Amygdala (tissue), 56 donors: ENCODE data around the gene ZYG11B.
"Not testable (repeated sequence)": the region's sequence is repeated elsewhere in the genome, so short reads cannot be mapped to it uniquely, and the experiment has no call there.

Experiments
- DNase-seq, 56 donors: peaks; one replicate each; lab custom pipeline; 2025; lab: John Stamatoyannopoulos, UW

Gene ZYG11B

GRCh38 chr1:52726265-52727113 lies at the start of gene ZYG11B:
ZYG11B (plus strand) TSS chr1:52726453; CDS start chr1:52726654, 201 bp downstream.
- DNase-seq = peak; percentile 34 to 93 (median 84)

- DNase-seq = no peak
Observed at GRCh38 chr1:52677076-52677806, 49.0 kb upstream of the ZYG11B start.

- no peak for DNase-seq
Observed at GRCh38 chr1:52679048-52679447, 47.2 kb upstream of the ZYG11B start.

GRCh38 chr1:52679498-52679897 lies 46.8 kb upstream of the ZYG11B start:
- no peak for DNase-seq

GRCh38 chr1:52680353-52680752 lies 45.9 kb upstream of the ZYG11B start:
- no peak for DNase-seq

- DNase-seq = no peak
Observed at GRCh38 chr1:52681136-52681535, 45.1 kb upstream of the ZYG11B start.

GRCh38 chr1:52683367-52683940 lies 42.8 kb upstream of the ZYG11B start:
- DNase-seq = no peak

- DNase-seq = no peak
Observed at GRCh38 chr1:52684545-52684944, 41.7 kb upstream of the ZYG11B start.

- peak in 33 of 56 donors; percentile 3 to 71 (median 25) for DNase-seq
Observed at GRCh38 chr1:52686261-52686751, 39.9 kb upstream of the ZYG11B start.

- DNase-seq = no peak
Observed at GRCh38 chr1:52686830-52687229, 39.4 kb upstream of the ZYG11B start.

- DNase-seq = no peak
Observed at GRCh38 chr1:52691821-52692220, 34.4 kb upstream of the ZYG11B start.

GRCh38 chr1:52692697-52693096 lies 33.6 kb upstream of the ZYG11B start:
- no peak for DNase-seq

GRCh38 chr1:52693351-52693750 lies 32.9 kb upstream of the ZYG11B start:
- not testable (repeated sequence) for DNase-seq

GRCh38 chr1:52693843-52694242 lies 32.4 kb upstream of the ZYG11B start:
- DNase-seq = no peak

GRCh38 chr1:52695627-52696026 lies 30.6 kb upstream of the ZYG11B start:
- no peak for DNase-seq

GRCh38 chr1:52697795-52698674 lies 28.2 kb upstream of the ZYG11B start, which contains the start of gene COA7:
COA7 (minus strand) TSS chr1:52698347; CDS start chr1:52698326, 21 bp downstream.
- peak; percentile 20 to 91 (median 79) for DNase-seq

GRCh38 chr1:52702886-52703787 lies 23.1 kb upstream of the ZYG11B start:
- DNase-seq = peak; percentile 46 to 97 (median 90)

- no peak for DNase-seq
Observed at GRCh38 chr1:52706136-52706670, 20.1 kb upstream of the ZYG11B start.
